ENCODE data around the gene SLFN14.
"Not testable (repeated sequence)": the region's sequence is repeated elsewhere in the genome, so short reads cannot be mapped to it uniquely, and the experiment has no call there.

The SLFN14 gene

GRCh38 chr17:35519439-35519838 lies 41.2 kb downstream of the SLFN14 start:
- Histone ChIP-seq H3K79me2 (ENCODE audit: insufficient read depth, low read length) (no peaks in the 10 kb centered on the region), H3K4me3 (ENCODE audit: low read length, poor library complexity, severe bottlenecking) (no peak overlapping the region), H2AFZ (ENCODE audit: low read length) (no peak overlapping the region), H3F3A (ENCODE audit: low read depth) (peaks cover 8% of the 10 kb centered on the region), H3K36me3 (ENCODE audit: insufficient read depth, low read length) (no peaks in the 10 kb centered on the region), H3K4me2 (ENCODE audit: low read depth, low read length, poor library complexity, severe bottlenecking) (no peak overlapping the region), H3K4me1 (ENCODE audit: insufficient read depth, low read length, poor library complexity, severe bottlenecking) (peaks cover 39% of the 10 kb centered on the region), H3K9ac (ENCODE audit: low read depth, low read length, poor library complexity, severe bottlenecking) (no peak overlapping the region), H3K27me3 (ENCODE audit: insufficient read depth, low read length, poor library complexity, severe bottlenecking) (no peaks in the 10 kb centered on the region), H3K9me2 (replicated peaks; ENCODE audit: low read depth, low read length) (no peaks in the 10 kb centered on the region), H4K20me1 (ENCODE audit: insufficient read depth, low read length, poor library complexity, severe bottlenecking) (no peaks in the 10 kb centered on the region), H3K9me3 (ENCODE audit: insufficient read depth, low read depth, low read length) (no peaks in the 10 kb centered on the region)
- TF ChIP-seq EZH2phosphoT487 (IDR thresholded peaks at IDR 0.05; ENCODE audit: borderline replicate concordance), result no peak
- TF ChIP-seq CTCF (conservative IDR thresholded peaks at IDR 0.05; ENCODE audit: low read length), result no peak

- H4K20me1 ChIP-seq (ENCODE audit: insufficient read depth, low read length, poor library complexity, severe bottlenecking); H3K9ac ChIP-seq (ENCODE audit: low read depth, low read length, poor library complexity, severe bottlenecking); H3K27me3 ChIP-seq (ENCODE audit: insufficient read depth, low read length, poor library complexity, severe bottlenecking); H3K79me2 ChIP-seq (ENCODE audit: insufficient read depth, low read length); H3K9me2 ChIP-seq (replicated peaks; ENCODE audit: low read depth, low read length); H3F3A ChIP-seq (ENCODE audit: low read depth); H3K4me3 ChIP-seq (ENCODE audit: low read length, poor library complexity, severe bottlenecking); H2AFZ ChIP-seq (ENCODE audit: low read length); H3K9me3 ChIP-seq (ENCODE audit: insufficient read depth, low read depth, low read length); H3K4me2 ChIP-seq (ENCODE audit: low read depth, low read length, poor library complexity, severe bottlenecking); H3K36me3 ChIP-seq (ENCODE audit: insufficient read depth, low read length): not testable (repeated sequence)
- peaks cover 38% of the 10 kb centered on the region for H3K4me1 ChIP-seq (ENCODE audit: insufficient read depth, low read length, poor library complexity, severe bottlenecking)
Observed at GRCh38 chr17:35518431-35518830, 42.2 kb downstream of the SLFN14 start.

- Histone ChIP-seq H3K36me3 (ENCODE audit: insufficient read depth, low read length) (no peaks in the 10 kb centered on the region), H3K79me2 (ENCODE audit: insufficient read depth, low read length) (no peaks in the 10 kb centered on the region), H3K4me2 (ENCODE audit: low read depth, low read length, poor library complexity, severe bottlenecking) (no peak overlapping the region), H4K20me1 (ENCODE audit: insufficient read depth, low read length, poor library complexity, severe bottlenecking) (no peaks in the 10 kb centered on the region), H3K4me1 (ENCODE audit: insufficient read depth, low read length, poor library complexity, severe bottlenecking) (peaks cover 8% of the 10 kb centered on the region), H3K4me3 (ENCODE audit: low read length, poor library complexity, severe bottlenecking) (no peak overlapping the region), H2AFZ (ENCODE audit: low read length) (no peak overlapping the region), H3K9ac (ENCODE audit: low read depth, low read length, poor library complexity, severe bottlenecking) (no peak overlapping the region), H3K9me2 (replicated peaks; ENCODE audit: low read depth, low read length) (no peaks in the 10 kb centered on the region), H3F3A (ENCODE audit: low read depth) (no peaks in the 10 kb centered on the region), H3K27me3 (ENCODE audit: insufficient read depth, low read length, poor library complexity, severe bottlenecking) (no peaks in the 10 kb centered on the region), H3K9me3 (ENCODE audit: insufficient read depth, low read depth, low read length) (no peaks in the 10 kb centered on the region)
- TF ChIP-seq EZH2phosphoT487 (IDR thresholded peaks at IDR 0.05; ENCODE audit: borderline replicate concordance), result no peak
- no peak for TF ChIP-seq CTCF (conservative IDR thresholded peaks at IDR 0.05; ENCODE audit: low read length)
Observed at GRCh38 chr17:35515027-35515426, 45.6 kb downstream of the SLFN14 start.

GRCh38 chr17:35514564-35514963 lies 46.1 kb downstream of the SLFN14 start:
- H4K20me1 ChIP-seq (ENCODE audit: insufficient read depth, low read length, poor library complexity, severe bottlenecking), result no peaks in the 10 kb centered on the region
- H3K9me3 ChIP-seq (ENCODE audit: insufficient read depth, low read depth, low read length), result no peaks in the 10 kb centered on the region
- no peak for TF ChIP-seq EZH2phosphoT487 (IDR thresholded peaks at IDR 0.05; ENCODE audit: borderline replicate concordance)
- TF ChIP-seq CTCF (conservative IDR thresholded peaks at IDR 0.05; ENCODE audit: low read length), result no peak
- no peaks in the 10 kb centered on the region for H3F3A ChIP-seq (ENCODE audit: low read depth)
- H2AFZ ChIP-seq (ENCODE audit: low read length), result no peak overlapping the region
- peaks cover 3% of the 10 kb centered on the region for H3K4me1 ChIP-seq (ENCODE audit: insufficient read depth, low read length, poor library complexity, severe bottlenecking)
- no peaks in the 10 kb centered on the region for H3K36me3 ChIP-seq (ENCODE audit: insufficient read depth, low read length)
- no peak overlapping the region for H3K9ac ChIP-seq (ENCODE audit: low read depth, low read length, poor library complexity, severe bottlenecking)
- no peaks in the 10 kb centered on the region for H3K9me2 ChIP-seq (replicated peaks; ENCODE audit: low read depth, low read length)
- H3K4me2 ChIP-seq (ENCODE audit: low read depth, low read length, poor library complexity, severe bottlenecking), result no peak overlapping the region
- no peaks in the 10 kb centered on the region for H3K79me2 ChIP-seq (ENCODE audit: insufficient read depth, low read length)
- H3K27me3 ChIP-seq (ENCODE audit: insufficient read depth, low read length, poor library complexity, severe bottlenecking), result no peaks in the 10 kb centered on the region
- no peak overlapping the region for H3K4me3 ChIP-seq (ENCODE audit: low read length, poor library complexity, severe bottlenecking)

Measured in Loucy (cell line).